ENCODE results near the gene GTSF1L.

DNA sequence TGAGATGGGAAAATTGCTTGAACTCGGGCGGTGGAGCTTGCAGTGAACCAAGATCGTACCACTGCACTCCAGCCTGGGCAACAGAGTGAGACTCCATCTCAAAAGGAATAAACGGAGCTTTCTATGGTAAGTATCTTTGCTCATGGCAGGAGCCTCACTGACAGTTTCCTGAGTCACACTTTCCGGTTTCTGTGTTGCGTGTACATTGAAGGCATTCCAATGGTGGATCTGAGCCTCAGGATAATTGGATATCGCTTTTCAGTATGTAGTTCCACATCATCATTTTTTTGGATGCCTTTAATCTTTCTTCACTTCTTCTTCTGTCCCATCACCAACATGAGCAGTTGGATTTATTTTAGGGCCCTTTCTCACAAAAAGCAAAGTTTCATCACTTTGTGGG lies 28.6 kb upstream of the GTSF1L start:
- TF ChIP-seq POLR2A (IDR thresholded peaks at IDR 0.05; ENCODE audit: low read depth, low read length) (no peak), POLR2AphosphoS5 (IDR thresholded peaks at IDR 0.05; ENCODE audit: low read depth, low read length) (no peak), PAX5 (IDR thresholded peaks at IDR 0.05; ENCODE audit: insufficient read depth, low read length, severe bottlenecking) (no peak), SPI1 (IDR thresholded peaks at IDR 0.05; ENCODE audit: low read depth, low read length) (no peak), POU2F2 (IDR thresholded peaks at IDR 0.05; ENCODE audit: low read depth, low read length) (no peak)

All from GM12891 (cell line).